GM12892 (cell line): ENCODE results near the gene FAM83D.

Source experiments
- POLR2A ChIP-seq: IDR thresholded peaks from 2 replicates; pipeline ENCODE4 v1.6.1; 2011; ENCODE audit warnings: low read depth, low read length, control low read depth
- POLR2AphosphoS5 ChIP-seq: IDR thresholded peaks from 2 replicates; pipeline ENCODE4 v1.6.1; 2011; ENCODE audit warnings: low read depth, low read length, control low read depth
- TAF1 ChIP-seq: IDR thresholded peaks from 2 replicates; pipeline ENCODE4 v1.6.1; 2011; ENCODE audit warnings: low read depth, mild to moderate bottlenecking, control low read depth, low read length, borderline replicate concordance

GRCh38 chr20:38926934-38927616 is 858 bp downstream of the FAM83D start:
- no peak for TF ChIP-seq POLR2A
- no peak for TF ChIP-seq POLR2AphosphoS5
- TF ChIP-seq TAF1 = no peak
